Lung (tissue), 12 donors: ENCODE measurements around the gene KIF1A. TPM values are rescaled to one million over a fixed set of nuclear protein-coding genes. Genes with fewer than 3 reads are reported as not detected.

Experiments used
- ATAC-seq: fragments of 200-7000 bp; cut with Tn5 transposase; one replicate; pipeline ENCODE4 v1.9.1; 2020; ENCODE audit warnings: moderate number of reproducible peaks; ENCODE audit not compliant: insufficient read depth, low FRiP score
- DNase-seq, 3 donors: peaks; one replicate each; pipeline ENCODE4 v3.0.0-alpha.2; 2013 to 2017
- H3K27ac ChIP-seq, 2 donors: one replicate each; pipeline ENCODE4 v1.5.1; 2013; ENCODE audit warnings: mild to moderate bottlenecking in 2 of 2, moderate library complexity in 2 of 2, control low read depth in 1 of 2, inconsistent platforms in 1 of 2, low read depth in 1 of 2, low read length in 1 of 2
- H3K27me3 ChIP-seq, 3 donors: one replicate each; pipeline ENCODE4 v1.5.1; 2013; ENCODE audit warnings: low read length in 2 of 3; ENCODE audit not compliant: control insufficient read depth in 3 of 3, insufficient read depth in 3 of 3
- H3K36me3 ChIP-seq, 4 donors: one replicate each; pipeline ENCODE4 v1.5.1; 2013; ENCODE audit warnings: low read length in 4 of 4, mild to moderate bottlenecking in 1 of 4, moderate library complexity in 1 of 4; ENCODE audit not compliant: control insufficient read depth in 4 of 4, insufficient read depth in 4 of 4
- H3K4me1 ChIP-seq, 5 donors: one replicate each; pipeline ENCODE4 v1.5.1; 2013; ENCODE audit warnings: low read length in 5 of 5, mild to moderate bottlenecking in 2 of 5, moderate library complexity in 1 of 5; ENCODE audit not compliant: control insufficient read depth in 5 of 5, insufficient read depth in 5 of 5
- H3K4me3 ChIP-seq: one replicate; pipeline ENCODE4 v1.5.1; 2013; ENCODE audit warnings: mild to moderate bottlenecking, control low read depth, moderate library complexity
- H3K9ac ChIP-seq, 2 donors: one replicate each; pipeline ENCODE4 v1.5.1; 2013; ENCODE audit warnings: low read length in 2 of 2, control low read depth in 1 of 2; ENCODE audit not compliant: insufficient read depth in 1 of 2
- H3K9me3 ChIP-seq, 4 donors: one replicate each; pipeline ENCODE4 v1.5.1; 2013; ENCODE audit warnings: low read length in 3 of 4, mild to moderate bottlenecking in 1 of 4, moderate library complexity in 1 of 4; ENCODE audit not compliant: control insufficient read depth in 4 of 4, insufficient read depth in 3 of 4
- WGBS, 2 donors: extraction: QIAGEN DNeasy Blood & Tissue Kit; methylation state at CpG; one replicate each; pipeline ENCODE4 v1.1.7; 2013; 5-methylcytosine and 5-hydroxymethylcytosine counted together
- polyA plus RNA-seq, 2 donors: library from polyadenylated mRNA; stranded (reverse); fragments of 200-250 nt; gene quantifications; one replicate each; pipeline ENCODE4 v1.2.1, GENCODE V29; 2013
- total RNA-seq, 2 donors: library from RNA; depleted of rRNA in 1 of 2; stranded (reverse); fragments of >200 nt in 1 of 2; gene quantifications; one replicate each; pipeline ENCODE4 v1.2.1, GENCODE V29; 2014 to 2021
- TF ChIP-seq, protein P1 (sequence below): IDR thresholded peaks from 2 replicates; pipeline ENCODE4 v1.5.1; 2012; ENCODE audit warnings: mild to moderate bottlenecking; ENCODE audit errors: control extremely low read depth, extremely low read depth
- donor health status: control.
- donor health status: control.
- donor health status: Bipolar disorder and iron deficiency.
- donor health status: healthy.
- donor health status: DM: yes; HTN: yes; CAD: no.

Gene KIF1A
- total and polyA plus RNA-seq, 4 donors, result 0.14 to 2.3 (median 0.46) TPM

DNA sequence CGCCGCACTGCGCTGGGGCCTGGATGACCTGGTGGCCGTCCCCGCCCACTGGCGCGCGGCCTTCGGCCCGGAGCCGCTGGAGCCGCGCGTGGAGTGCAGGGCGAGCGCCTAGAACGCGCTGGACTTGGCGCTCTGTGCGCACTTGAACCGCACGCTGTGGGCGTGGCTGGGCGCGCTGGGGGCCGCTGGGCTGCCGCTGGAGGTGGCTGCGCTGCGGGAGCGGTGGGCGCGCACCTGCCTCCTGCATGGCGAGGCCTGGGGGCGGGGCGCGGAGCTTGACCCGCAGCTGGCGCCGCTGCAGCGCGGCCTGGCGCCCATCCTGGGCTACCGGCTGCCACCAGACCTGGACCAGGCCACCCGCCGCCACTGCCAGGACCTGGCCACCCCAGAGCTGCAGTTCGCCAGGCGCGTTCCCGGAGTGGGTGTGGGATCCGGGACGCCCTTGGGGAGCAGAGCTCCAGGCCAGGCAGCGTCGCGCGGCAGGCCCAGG is 147.3 kb downstream of the KIF1A start:
- H3K9me3 ChIP-seq, result peaks cover 0 to 7% (median 0%) of the 10 kb centered on the region in 4 donors
- TF ChIP-seq, protein P1, sequence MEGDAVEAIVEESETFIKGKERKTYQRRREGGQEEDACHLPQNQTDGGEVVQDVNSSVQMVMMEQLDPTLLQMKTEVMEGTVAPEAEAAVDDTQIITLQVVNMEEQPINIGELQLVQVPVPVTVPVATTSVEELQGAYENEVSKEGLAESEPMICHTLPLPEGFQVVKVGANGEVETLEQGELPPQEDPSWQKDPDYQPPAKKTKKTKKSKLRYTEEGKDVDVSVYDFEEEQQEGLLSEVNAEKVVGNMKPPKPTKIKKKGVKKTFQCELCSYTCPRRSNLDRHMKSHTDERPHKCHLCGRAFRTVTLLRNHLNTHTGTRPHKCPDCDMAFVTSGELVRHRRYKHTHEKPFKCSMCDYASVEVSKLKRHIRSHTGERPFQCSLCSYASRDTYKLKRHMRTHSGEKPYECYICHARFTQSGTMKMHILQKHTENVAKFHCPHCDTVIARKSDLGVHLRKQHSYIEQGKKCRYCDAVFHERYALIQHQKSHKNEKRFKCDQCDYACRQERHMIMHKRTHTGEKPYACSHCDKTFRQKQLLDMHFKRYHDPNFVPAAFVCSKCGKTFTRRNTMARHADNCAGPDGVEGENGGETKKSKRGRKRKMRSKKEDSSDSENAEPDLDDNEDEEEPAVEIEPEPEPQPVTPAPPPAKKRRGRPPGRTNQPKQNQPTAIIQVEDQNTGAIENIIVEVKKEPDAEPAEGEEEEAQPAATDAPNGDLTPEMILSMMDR, result no peak
- DNase-seq, result no peak
- peaks cover 7 to 44% (median 24%) of the 10 kb centered on the region in 3 donors for H3K27me3 ChIP-seq
- no peak for ATAC-seq
- no peak overlapping the region for H3K9ac ChIP-seq
- no peak overlapping the region for H3K27ac ChIP-seq
- WGBS, 2 donors, result 5 to 10% methylated on average over 36 to 55 of the region's 55 CpGs
- H3K4me3 ChIP-seq, result no peak overlapping the region
- H3K4me1 ChIP-seq, result peaks cover 0 to 5% (median 0%) of the 10 kb centered on the region in 5 donors
- no peaks in the 10 kb centered on the region for H3K36me3 ChIP-seq

DNA sequence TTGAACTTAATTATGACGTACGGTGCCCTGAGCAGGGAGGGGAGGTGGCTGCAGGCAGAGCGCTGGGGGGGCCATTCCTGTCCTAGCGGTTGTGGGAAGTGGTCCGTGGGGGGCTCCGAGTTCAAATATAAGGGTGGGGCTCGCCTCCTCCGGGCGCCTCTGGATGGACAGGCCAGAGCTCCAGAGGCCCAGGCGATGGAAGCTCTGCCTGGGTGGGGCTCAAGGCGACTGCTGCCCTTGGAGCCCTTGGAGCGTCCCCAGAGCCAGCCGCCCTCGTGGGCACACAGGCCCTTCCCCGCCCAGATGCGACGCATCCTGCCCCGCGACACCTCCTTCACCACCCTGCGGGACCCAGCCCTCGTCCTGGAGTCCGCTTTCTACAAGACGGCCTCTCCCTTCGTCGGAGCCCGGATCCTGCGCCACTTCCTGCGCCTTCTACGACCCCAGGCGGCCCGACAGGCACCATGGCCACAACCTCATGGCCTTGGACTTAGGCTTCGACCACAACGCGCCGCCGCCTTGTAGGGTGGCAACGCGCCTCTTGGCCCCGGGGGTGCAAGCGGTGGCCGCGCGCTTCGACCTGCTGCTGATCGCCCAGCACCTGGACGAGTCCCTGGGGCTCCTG is 147.8 kb downstream of the KIF1A start:
- ATAC-seq (no peak), DNase-seq (no peak)
- TF ChIP-seq, protein P1, result no peak
- H3K27ac ChIP-seq, result no peak overlapping the region
- H3K9ac ChIP-seq, result no peak overlapping the region
- H3K4me1 ChIP-seq, result peaks cover 0 to 5% (median 0%) of the 10 kb centered on the region in 5 donors
- peaks cover 7 to 48% (median 26%) of the 10 kb centered on the region in 3 donors for H3K27me3 ChIP-seq
- no peaks in the 10 kb centered on the region for H3K36me3 ChIP-seq
- H3K4me3 ChIP-seq, result no peak overlapping the region
- H3K9me3 ChIP-seq, result peaks cover 0 to 7% (median 0%) of the 10 kb centered on the region in 4 donors
- 41 to 64% methylated on average over 46 of the region's 46 CpGs for whole genome bisulfite sequencing, 2 donors

DNA sequence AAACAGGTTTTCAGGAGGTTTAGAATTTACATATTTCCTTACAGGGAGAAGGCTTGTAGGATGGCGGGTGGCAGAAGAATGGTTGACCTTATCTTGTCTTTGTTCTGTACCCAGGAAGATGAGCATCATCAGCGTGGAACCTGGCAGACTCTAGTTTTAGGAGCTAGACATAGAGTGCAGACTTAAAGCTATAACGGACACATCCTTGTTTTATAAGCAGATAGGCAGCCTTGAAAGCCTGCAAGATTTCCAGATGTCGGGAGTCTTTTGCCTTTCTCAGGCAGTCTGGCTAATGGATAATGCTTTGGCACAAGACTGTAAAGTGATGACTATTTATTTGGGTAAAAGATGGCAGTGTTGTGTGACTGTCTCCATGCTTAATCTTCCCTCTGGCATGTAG is 149.1 kb downstream of the KIF1A start:
- no peaks in the 10 kb centered on the region for H3K36me3 ChIP-seq
- H3K9ac ChIP-seq, result no peak overlapping the region
- no peak overlapping the region for H3K27ac ChIP-seq
- ATAC-seq (no peak), DNase-seq (no peak)
- H3K4me1 ChIP-seq, result peaks cover 0 to 5% (median 0%) of the 10 kb centered on the region in 5 donors
- H3K9me3 ChIP-seq, result peaks cover 0 to 7% (median 0%) of the 10 kb centered on the region in 4 donors
- H3K27me3 ChIP-seq, result peaks cover 7 to 52% (median 33%) of the 10 kb centered on the region in 3 donors
- H3K4me3 ChIP-seq, result no peak overlapping the region
- 81 to 87% methylated on average over 4 of the region's 4 CpGs for WGBS, 2 donors
- TF ChIP-seq, protein P1, result no peak

DNA sequence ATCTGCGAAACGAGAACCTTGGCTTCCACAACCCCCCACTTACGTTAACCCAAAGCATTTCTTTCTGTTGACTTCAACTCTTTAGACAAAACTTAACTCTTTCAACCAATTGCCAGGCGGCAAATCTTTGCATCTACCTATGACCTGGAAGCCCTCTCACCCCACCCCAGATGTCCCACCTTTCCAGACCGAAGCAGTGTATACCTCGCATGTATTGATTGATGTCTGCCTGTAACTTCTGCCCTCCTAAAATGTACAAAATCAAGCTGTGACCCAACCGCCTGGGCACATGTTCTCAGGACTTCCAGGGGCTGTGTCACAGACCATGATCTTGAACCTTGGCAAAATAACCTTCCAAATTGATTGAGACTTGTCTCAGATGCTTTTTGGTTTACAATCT is 149.6 kb downstream of the KIF1A start:
- H3K9ac ChIP-seq, result no peak overlapping the region
- 69 to 85% methylated on average over 7 of the region's 7 CpGs for WGBS, 2 donors
- DNase-seq, result no peak
- H3K27me3 ChIP-seq, result peaks cover 7 to 52% (median 33%) of the 10 kb centered on the region in 3 donors
- no peak for ATAC-seq
- TF ChIP-seq, protein P1, result no peak
- H3K27ac ChIP-seq, result no peak overlapping the region
- H3K4me3 ChIP-seq, result no peak overlapping the region
- peaks cover 0 to 5% (median 0%) of the 10 kb centered on the region in 5 donors for H3K4me1 ChIP-seq
- H3K36me3 ChIP-seq, result no peaks in the 10 kb centered on the region
- peaks cover 0 to 7% (median 0%) of the 10 kb centered on the region in 4 donors for H3K9me3 ChIP-seq
